SK-N-SH treated with all-trans-retinoic acid at 6 μM for 48 hours (cell line): ENCODE results near the gene CARTPT.

Experiments used
- BACH2 ChIP-seq: fragments of 250-450 bp; sonication (Bioruptor Pico); IDR thresholded peaks from 2 replicates; pipeline ENCODE4 v1.9.0; 2021; ENCODE audit warnings: mild to moderate bottlenecking, borderline replicate concordance
- GLIS3 ChIP-seq: fragments of 250-450 bp; sonication (Bioruptor Pico); IDR thresholded peaks from 2 replicates; pipeline ENCODE4 v1.5.0; 2020; ENCODE audit warnings: mild to moderate bottlenecking, moderate library complexity
- OSR1 ChIP-seq: fragments of 250-450 bp; sonication (Bioruptor Pico); IDR thresholded peaks from 2 replicates; pipeline ENCODE4 v1.8.0; 2022; ENCODE audit warnings: moderate library complexity, mild to moderate bottlenecking, inconsistent platforms
- PPARA ChIP-seq: fragments of 250-450 bp; sonication (Bioruptor Pico); IDR thresholded peaks from 2 replicates; pipeline ENCODE4 v1.5.0; 2020; ENCODE audit warnings: mild to moderate bottlenecking, borderline replicate concordance
- SNAI2 ChIP-seq: fragments of 250-450 bp; sonication (Bioruptor Pico); IDR thresholded peaks from 2 replicates; pipeline ENCODE4 v1.5.0; 2020; ENCODE audit warnings: mild to moderate bottlenecking, moderate library complexity
- TCF4 ChIP-seq: fragments of 250-450 bp; sonication (Bioruptor Pico); IDR thresholded peaks from 2 replicates; pipeline ENCODE4 v1.8.0; 2021; ENCODE audit warnings: mild to moderate bottlenecking, moderate library complexity, borderline replicate concordance
- ZC3H10 ChIP-seq: fragments of 250-450 bp; sonication (Bioruptor Pico); IDR thresholded peaks from 2 replicates; pipeline ENCODE4 v1.5.1; 2021; ENCODE audit warnings: mild to moderate bottlenecking, moderate library complexity
- ZFP3 ChIP-seq: fragments of 250-450 bp; sonication (Bioruptor Pico); IDR thresholded peaks from 2 replicates; pipeline ENCODE4 v1.5.0; 2020; ENCODE audit warnings: mild to moderate bottlenecking, moderate library complexity
- ZFP30 ChIP-seq: fragments of 450-650 bp; formaldehyde crosslinking; IDR thresholded peaks from 2 replicates; pipeline ENCODE4 v1.5.0; 2022; ENCODE audit warnings: mild to moderate bottlenecking, moderate library complexity
- ZNF70 ChIP-seq: fragments of 450-650 bp; formaldehyde crosslinking; IDR thresholded peaks from 2 replicates; pipeline ENCODE4 v1.5.0; 2020; ENCODE audit warnings: mild to moderate bottlenecking, moderate library complexity
- TF ChIP-seq, protein P1 (sequence below): fragments of 250-450 bp; sonication (Bioruptor Pico); IDR thresholded peaks from 2 replicates; pipeline ENCODE4 v1.8.0; 2020; ENCODE audit warnings: mild to moderate bottlenecking, moderate library complexity, borderline replicate concordance
- TF ChIP-seq, protein P2 (sequence below): fragments of 250-450 bp; sonication (Bioruptor Pico); IDR thresholded peaks from 2 replicates; pipeline ENCODE4 v1.8.0; 2021; ENCODE audit warnings: low read depth, mild to moderate bottlenecking, moderate library complexity, borderline replicate concordance
- TF ChIP-seq, protein P3 (sequence below): fragments of 250-450 bp; sonication (Bioruptor Pico); IDR thresholded peaks from 2 replicates; pipeline ENCODE4 v1.5.0; 2020; ENCODE audit warnings: mild to moderate bottlenecking, moderate library complexity

DNA sequence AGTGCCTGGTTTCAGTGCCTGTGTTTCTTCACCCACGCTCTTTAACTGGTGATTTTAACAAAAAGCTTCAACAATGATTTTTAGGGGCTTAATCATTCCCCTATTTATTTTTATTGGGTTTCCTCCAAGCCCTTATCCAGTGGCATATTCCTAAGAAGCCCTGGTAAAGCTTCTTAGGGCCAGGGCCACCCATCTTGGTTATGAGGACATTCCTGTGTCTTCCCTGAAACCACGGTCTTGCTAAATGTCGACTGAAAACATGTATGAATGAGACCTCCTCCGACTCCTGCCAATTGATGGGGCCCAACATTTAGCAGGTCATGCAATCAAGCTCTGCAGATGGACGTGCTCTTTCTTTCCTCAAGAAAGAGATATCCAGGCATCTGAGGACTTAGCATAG lies 13.7 kb upstream of the CARTPT start:
- TF ChIP-seq, protein P1, sequence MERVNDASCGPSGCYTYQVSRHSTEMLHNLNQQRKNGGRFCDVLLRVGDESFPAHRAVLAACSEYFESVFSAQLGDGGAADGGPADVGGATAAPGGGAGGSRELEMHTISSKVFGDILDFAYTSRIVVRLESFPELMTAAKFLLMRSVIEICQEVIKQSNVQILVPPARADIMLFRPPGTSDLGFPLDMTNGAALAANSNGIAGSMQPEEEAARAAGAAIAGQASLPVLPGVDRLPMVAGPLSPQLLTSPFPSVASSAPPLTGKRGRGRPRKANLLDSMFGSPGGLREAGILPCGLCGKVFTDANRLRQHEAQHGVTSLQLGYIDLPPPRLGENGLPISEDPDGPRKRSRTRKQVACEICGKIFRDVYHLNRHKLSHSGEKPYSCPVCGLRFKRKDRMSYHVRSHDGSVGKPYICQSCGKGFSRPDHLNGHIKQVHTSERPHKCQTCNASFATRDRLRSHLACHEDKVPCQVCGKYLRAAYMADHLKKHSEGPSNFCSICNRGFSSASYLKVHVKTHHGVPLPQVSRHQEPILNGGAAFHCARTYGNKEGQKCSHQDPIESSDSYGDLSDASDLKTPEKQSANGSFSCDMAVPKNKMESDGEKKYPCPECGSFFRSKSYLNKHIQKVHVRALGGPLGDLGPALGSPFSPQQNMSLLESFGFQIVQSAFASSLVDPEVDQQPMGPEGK (CRISPR knock-in tag): no peak
- TF ChIP-seq GLIS3 (CRISPR knock-in tag) (no peak), OSR1 (CRISPR knock-in tag) (no peak), ZFP3 (CRISPR knock-in tag) (no peak), BACH2 (CRISPR knock-in tag) (no peak), ZC3H10 (no peak), PPARA (CRISPR knock-in tag) (no peak), ZFP30 (CRISPR knock-in tag) (no peak), SNAI2 (CRISPR knock-in tag) (no peak), TCF4 (no peak), ZNF70 (CRISPR knock-in tag) (no peak)
- TF ChIP-seq, protein P2, sequence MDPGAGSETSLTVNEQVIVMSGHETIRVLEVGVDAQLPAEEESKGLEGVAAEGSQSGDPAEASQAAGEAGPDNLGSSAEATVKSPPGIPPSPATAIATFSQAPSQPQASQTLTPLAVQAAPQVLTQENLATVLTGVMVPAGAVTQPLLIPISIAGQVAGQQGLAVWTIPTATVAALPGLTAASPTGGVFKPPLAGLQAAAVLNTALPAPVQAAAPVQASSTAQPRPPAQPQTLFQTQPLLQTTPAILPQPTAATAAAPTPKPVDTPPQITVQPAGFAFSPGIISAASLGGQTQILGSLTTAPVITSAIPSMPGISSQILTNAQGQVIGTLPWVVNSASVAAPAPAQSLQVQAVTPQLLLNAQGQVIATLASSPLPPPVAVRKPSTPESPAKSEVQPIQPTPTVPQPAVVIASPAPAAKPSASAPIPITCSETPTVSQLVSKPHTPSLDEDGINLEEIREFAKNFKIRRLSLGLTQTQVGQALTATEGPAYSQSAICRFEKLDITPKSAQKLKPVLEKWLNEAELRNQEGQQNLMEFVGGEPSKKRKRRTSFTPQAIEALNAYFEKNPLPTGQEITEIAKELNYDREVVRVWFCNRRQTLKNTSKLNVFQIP (CRISPR knock-in tag): no peak
- TF ChIP-seq, protein P3, sequence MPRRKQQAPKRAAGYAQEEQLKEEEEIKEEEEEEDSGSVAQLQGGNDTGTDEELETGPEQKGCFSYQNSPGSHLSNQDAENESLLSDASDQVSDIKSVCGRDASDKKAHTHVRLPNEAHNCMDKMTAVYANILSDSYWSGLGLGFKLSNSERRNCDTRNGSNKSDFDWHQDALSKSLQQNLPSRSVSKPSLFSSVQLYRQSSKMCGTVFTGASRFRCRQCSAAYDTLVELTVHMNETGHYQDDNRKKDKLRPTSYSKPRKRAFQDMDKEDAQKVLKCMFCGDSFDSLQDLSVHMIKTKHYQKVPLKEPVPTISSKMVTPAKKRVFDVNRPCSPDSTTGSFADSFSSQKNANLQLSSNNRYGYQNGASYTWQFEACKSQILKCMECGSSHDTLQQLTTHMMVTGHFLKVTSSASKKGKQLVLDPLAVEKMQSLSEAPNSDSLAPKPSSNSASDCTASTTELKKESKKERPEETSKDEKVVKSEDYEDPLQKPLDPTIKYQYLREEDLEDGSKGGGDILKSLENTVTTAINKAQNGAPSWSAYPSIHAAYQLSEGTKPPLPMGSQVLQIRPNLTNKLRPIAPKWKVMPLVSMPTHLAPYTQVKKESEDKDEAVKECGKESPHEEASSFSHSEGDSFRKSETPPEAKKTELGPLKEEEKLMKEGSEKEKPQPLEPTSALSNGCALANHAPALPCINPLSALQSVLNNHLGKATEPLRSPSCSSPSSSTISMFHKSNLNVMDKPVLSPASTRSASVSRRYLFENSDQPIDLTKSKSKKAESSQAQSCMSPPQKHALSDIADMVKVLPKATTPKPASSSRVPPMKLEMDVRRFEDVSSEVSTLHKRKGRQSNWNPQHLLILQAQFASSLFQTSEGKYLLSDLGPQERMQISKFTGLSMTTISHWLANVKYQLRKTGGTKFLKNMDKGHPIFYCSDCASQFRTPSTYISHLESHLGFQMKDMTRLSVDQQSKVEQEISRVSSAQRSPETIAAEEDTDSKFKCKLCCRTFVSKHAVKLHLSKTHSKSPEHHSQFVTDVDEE (CRISPR knock-in tag): no peak
